HG03280 (cell line): ENCODE results near the gene TOGARAM1.
A peak's percentile ranks its signal among the peaks of the same experiment; 100 is the strongest.
"Not testable (repeated sequence)": the region's sequence is repeated elsewhere in the genome, so short reads cannot be mapped to it uniquely, and the experiment has no call there.

Experiments
- ATAC-seq: cut with Tn5 transposase; IDR thresholded peaks from one replicate; pipeline ENCODE4 v1.9.1; 2021; ENCODE audit warnings: mild to moderate bottlenecking, moderate library complexity; ENCODE audit not compliant: unreplicated experiment

The TOGARAM1 gene

DNA sequence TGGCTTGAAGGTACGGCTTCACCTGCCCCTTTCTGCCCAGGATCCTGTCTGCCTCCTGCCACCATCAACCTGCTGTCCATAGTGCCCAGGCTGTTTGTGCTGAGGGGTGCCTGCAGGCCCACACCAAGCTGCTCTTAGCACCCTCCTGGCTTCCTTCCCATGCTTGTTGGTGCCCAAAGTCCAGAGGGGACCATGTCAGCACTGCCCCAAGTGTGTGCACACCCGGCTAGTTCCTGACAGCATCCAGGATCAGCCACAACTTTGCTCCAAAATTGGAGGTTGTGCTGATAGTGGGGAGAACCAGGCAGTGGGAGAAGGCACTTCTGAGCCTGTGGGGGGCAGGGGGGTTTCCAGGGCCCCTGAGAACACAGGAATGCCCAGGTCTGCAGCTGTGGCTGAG is 77.4 kb downstream of the TOGARAM1 start:
- no peak for ATAC-seq

DNA sequence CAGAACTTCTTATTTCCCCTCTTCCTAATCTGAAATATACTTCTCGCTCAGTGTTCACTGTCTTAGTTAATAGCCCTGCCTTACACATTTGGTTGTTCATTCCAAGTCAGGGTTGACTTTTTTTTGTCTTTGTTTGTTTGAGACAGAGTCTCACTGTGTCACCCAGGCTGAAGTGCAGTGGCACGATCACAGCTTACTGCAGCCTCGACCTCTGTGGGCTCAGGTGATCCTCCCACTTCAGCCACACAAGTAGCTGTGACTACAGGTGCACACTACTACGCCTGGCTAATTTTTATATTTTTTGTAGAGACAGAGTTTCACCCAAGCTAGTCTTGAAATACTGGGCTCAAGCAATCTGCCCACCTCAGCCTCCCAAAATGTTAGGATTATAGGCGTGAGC is 79.7 kb downstream of the TOGARAM1 start:
- ATAC-seq: no peak

DNA sequence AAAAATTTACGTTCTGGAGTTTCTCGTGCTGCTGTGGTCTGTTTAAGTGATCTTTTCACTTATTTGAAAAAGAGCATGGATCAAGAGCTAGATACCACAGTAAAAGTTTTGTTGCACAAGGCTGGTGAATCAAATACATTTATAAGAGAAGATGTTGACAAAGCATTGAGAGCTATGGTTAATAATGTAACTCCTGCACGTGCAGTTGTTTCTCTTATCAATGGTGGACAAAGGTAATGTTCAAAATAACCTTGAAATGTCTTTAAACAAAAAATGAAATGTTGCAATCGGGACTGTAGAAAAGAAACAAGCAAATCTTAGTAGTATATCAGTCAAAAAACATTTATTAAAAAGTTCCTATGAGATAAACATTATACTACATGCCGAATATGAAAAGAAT is 82.6 kb downstream of the TOGARAM1 start:
- ATAC-seq: no peak

DNA sequence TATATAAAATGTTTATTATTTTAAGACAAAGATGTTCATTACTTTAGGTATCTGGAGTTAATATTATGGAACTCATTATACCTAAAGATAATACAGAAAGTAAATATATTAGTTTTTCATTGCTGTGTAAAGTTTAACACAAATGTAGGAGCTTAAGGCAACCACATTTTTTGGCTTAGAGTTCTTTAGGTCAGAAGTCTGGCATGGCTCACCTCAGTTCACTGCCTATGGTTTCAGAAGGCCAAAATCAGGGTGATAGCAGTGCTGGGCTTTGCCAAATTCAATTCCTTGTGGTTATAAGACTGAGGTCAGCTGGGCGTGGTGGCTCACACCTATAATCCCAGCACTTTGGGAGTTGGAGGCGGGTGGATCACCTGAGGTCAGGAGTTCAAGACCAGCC is 86.4 kb downstream of the TOGARAM1 start:
- ATAC-seq: no peak

DNA sequence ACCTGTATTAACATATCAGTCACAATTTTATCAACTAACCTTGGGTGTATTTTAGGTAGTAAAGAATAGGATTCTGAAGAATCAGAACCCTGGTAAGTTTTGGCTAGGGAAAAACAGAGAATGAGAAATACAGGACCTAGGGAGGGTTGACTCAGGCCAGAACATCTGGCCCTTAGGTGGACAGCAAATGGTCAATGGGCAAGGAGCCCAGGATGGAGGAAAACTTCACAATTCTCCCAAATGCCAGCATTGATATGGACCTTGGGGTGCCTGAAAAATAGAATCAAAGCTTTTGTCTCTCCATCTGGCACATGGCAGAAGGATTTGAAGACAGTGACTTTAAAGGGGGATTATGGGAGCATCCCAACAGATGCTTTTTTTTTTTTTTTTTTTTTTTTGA is 89.2 kb downstream of the TOGARAM1 start:
- no peak for ATAC-seq

DNA sequence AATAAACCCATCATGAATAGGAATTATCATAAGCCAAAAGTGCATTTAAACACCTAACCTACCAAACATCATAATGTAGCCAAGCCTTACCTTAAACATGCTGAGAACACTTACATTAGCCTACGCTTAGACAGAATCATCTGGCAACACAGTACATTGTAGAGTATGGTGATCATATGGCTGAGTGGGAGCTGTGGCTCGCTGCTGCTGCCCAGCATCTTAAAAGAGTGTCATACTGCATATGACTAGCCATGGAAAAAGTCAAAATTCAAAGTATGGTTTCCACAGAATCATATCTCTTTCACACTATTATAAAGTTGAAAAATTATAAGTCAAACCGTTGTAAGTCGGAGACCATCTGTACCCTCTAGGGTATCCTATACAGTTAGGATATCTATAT is 89.9 kb downstream of the TOGARAM1 start:
- ATAC-seq: no peak

DNA sequence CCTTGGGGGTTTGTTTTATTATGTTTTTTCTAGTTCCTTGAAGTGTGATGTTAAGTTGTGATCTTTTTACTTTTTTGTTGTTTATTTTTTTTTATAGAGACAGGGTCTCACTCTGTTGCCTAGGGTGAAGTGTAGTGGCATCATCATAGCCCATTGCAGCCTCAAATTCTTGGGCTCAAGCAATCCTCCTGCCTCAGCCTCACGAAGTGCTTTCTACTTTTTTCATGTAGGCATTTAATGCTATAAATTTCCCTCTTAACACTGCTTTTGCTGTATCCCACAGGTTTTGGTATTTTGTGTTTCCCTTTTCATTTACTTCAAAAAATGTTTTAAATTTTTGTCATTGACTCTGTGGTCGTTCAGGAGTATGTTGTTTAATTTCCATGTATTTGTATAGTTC is 95.4 kb downstream of the TOGARAM1 start:
- no peak for ATAC-seq

DNA sequence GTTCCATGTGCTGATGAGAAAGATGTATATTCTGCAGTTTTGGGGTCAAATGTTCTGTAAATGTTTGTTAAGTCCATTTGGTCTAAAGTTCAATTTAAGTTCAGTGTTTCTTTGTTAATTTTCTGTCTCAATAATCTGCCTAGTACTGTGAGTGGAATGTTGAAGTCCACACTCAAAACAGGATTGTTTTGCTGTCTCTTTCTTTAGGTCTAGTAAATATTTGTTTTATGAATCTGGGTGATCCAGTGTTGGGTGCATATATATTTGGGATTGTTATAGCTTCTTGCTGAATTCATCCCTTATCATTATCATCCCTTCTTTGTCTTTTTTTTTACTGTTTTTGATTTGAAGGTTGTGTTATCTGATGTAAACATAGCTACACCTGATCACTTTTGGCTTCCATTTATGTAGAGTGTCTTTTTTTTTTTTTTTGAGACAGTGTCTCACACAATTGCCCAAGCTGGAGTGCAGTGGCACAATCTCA is 95.9 kb downstream of the TOGARAM1 start:
- ATAC-seq: no peak

DNA sequence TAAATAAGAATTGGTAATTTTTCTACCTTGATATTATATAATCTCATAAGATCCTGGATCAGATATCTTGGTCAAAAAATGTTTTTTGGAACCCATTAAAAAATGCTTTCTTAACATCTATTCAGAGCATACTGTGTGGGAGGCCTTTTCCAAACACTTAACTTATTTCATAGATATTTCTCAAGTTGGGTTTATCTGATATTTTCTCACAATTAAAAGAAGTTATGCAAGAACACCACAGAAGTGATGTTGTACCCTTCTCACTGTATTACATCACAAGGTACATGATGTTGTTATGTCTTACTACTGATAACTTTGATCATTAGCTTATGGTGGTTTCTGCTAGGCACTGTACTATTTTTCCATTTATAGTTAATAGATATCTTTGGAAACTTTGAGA is 98.6 kb downstream of the TOGARAM1 start:
- no peak for ATAC-seq

DNA sequence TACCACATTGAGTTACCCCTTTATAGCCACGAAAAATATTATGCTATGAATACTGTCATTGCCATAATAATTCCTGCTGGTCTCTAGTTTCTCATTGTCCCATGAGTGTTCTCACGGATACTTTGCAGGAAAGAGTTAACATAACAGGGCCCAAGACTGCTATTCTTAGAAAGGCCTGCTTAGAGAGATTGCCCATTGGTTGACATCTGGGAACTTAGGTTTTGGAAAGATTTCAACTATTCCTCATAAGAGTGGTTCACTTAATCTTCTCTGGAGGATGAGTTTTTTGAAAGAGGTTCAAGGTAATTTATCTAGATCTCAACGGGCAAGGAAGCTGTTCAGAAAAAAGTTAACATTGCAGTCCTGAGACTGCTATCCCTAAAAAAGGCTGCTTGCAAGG is 103.5 kb downstream of the TOGARAM1 start:
- no peak for ATAC-seq

DNA sequence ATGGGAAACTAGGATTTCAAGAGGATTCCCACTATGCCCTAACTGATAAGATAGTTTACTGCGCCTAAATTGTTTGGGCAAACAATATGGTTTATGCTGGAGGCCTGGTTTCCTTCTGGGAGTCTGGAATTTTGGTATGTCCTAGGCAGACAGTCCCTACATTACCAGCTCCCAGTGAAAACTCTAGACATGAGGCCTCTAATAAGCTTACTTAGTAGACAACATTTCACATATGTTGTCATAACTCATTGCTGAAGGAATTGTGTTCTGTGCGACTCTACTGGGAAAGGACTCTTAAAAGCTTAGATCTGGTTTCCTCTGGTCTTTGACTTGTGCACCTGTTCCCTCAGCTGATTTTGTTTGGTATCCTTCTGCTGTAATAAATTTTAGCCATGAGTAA is 104.0 kb downstream of the TOGARAM1 start:
- no peak for ATAC-seq

DNA sequence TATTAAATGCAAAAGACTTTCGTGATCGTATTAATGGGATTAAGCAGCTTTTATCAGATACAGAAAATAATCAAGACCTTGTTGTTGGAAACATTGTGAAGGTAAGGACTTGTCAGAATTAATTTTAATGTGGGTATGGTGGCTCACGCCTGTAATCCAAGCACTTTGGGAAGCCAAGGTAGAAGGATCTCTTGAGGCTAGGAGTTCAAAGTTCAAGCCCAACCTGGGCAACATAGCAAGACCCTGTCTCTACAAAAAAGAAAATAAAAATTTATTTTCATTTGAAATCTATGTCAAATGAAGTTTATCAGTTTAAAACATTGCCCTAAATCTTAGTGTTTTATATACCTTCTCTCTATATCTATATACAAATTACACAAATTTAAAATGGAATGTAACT is 104.7 kb downstream of the TOGARAM1 start:
- ATAC-seq: no peak

DNA sequence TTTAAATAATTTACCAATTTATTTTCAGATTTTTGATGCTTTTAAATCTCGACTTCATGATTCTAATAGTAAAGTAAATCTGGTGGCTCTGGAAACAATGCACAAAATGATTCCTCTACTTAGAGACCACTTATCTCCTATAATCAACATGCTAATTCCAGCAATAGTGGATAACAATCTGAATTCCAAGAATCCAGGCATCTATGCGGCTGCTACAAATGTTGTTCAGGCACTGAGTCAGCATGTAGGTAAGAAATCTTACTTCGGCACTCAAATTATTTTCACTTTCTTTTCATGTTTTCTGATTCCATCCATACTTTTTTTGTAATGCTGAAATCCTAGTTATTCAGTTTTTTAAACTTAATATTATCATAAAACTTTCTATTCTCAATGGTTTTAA is 106.4 kb downstream of the TOGARAM1 start:
- no peak for ATAC-seq

DNA sequence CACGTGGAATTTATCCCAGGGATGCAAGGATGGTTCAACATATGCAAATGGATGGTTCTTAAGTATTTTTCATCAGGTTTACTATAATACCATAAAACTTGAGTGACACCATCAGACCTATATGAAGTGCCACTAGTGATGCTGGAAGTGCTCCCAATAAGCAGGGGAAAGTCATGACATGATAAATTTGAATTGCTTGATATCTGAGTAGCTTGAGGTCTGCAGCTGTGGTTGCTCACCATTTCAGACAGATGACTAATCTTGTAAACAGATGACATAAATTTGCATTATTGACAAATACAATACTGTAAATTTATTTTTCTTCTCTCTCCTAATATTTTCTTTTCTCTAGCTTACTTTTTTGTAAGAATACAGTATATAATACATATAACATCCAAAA is 108.2 kb downstream of the TOGARAM1 start:
- ATAC-seq: no peak

DNA sequence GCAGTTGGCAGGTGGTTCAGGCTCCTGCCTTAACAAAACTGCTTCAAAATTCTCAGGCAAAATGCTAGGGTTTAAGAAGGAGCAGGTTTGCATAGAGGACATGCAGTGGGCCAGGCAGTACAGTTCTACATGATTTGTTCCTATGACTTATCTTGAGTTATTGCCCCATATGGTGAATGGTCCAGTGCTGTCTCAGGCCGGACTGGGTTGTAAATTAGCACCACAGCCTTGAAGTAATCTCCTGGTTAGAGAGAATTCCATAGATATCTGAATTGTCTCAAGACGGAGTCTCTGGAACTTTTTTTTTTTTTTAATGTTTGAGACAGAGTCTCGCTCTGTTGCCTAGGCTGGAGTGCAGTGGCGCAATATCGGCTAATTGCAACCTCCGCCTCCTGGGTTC is 110.1 kb downstream of the TOGARAM1 start:
- ATAC-seq: no peak

DNA sequence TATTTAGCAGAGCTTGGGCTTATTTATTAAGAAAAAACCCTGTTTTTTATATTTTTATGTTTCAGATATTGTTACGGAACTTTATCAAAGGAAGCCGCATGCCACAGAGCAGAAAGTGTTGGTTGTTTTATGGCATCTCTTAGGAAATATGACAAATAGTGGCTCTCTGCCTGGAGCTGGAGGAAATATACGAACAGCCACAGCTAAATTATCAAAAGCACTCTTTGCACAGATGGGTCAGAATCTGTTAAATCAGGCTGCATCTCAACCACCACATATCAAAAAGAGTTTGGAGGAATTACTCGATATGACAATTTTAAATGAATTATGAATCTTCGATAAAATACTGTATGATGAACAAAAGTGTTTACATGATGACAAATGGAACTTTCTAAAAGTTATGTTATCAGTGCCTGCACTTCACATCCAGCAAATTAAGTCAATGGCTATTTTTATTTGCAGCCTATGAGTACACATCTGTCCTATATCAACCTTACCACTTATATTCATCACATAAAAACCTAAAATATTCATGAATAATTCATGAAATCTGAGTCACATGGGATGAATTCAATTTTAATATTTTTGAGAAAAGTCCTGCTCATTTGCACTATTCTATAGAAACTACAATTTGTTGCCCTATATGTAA is 111.4 kb downstream of the TOGARAM1 start:
- ATAC-seq: no peak

DNA sequence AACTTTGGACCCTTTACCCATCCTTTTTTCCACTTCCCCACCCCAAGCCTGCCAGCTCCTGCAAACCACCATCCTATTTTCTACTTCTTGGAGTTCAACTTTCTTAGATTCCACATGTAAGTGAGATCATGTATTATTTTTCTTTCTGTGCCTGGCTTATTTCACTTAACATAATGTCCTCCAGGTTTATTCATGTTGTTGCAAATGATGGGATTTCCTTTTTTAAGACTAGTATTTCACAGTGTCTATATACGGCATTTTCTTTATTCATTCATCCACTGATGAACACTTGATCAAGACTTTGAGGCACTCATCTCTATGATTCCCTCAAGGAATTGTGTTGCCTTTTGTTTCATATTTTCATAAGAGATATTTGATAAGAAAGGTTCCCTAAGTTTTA is 116.3 kb downstream of the TOGARAM1 start:
- no peak for ATAC-seq

DNA sequence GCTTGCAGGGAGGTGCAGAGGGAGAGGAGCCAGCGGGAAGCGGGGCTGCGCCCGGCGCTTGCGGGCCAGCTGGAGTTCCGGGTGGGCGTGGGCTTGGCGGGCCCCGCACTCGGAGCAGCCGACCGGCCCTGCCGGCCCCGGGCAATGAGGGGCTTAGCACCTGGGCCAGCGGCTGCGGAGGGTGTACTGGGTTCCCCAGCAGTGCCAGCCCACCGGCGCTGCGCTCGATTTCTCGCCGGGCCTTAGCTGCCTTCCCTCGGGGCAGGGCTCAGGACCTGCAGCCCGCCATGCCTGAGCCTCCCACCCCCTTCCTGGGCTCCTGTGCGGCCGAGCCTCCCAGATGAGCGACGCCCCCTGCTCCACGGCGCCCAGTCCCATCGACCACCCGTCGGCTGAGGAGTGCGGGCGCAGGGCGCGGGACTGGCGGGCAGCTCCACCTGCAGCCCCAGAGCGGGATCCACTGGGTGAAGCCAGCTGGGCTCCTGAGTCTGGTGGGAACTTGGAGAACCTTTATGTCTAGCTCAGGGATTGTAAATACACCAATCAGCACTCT is 118.5 kb downstream of the TOGARAM1 start:
- not testable (repeated sequence) for ATAC-seq

DNA sequence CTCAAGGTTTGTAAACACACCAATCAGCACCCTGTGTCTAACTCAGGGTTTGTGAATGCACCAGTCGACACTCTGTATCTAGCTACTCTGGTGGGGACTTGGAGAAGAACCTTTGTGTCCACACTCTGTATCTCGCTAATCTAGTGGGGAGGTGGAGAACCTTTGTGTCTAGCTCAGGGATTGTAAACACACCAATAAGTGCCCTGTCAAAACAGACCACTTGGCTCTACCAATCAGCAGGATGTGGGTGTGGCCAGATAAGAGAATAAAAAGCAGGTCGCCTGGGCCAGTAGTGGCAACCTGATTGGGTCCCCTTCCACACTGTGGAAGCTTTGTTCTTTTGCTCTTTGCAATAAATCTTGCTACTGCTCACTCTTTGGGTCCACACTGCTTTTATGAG is 119.1 kb downstream of the TOGARAM1 start:
- not testable (repeated sequence) for ATAC-seq

DNA sequence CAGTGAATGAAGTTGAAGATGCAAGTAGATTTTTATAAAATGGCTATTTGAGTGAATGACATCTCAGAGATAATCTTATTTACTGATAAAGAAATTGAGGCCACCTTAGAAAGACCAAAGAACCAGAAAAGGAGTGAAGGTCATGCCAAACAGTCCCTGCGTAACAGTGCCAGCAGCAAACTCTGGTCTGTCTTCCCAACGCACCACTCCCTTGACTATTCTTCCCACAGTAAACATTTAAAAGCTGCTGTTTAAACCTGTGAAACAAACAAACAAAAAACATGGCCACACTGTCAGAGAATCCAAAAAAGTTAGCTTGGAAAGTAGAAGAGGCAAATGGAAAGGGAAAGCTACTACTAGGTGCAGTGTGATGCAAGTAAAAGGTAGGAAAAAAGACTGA is 120.4 kb downstream of the TOGARAM1 start:
- no peak for ATAC-seq

DNA sequence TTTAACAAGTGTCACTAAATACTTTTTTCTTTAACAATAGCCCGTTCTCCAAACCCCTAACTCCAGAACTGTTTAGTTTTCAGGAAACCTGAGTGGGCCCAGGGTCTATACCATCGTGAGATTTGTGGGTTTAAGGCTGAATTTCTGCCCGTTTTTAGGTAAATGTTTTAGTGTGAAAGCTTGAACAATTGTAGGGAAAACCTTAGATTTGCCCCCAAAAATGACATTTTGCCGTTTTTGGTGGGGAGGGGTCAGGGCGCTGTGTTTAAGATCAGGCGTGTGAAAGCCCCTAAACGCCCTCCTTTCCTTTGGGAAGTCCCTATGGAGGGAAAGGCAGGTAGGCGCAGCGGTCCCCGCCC is 121.6 kb downstream of the TOGARAM1 start:
- peak; percentile 7 for ATAC-seq

DNA sequence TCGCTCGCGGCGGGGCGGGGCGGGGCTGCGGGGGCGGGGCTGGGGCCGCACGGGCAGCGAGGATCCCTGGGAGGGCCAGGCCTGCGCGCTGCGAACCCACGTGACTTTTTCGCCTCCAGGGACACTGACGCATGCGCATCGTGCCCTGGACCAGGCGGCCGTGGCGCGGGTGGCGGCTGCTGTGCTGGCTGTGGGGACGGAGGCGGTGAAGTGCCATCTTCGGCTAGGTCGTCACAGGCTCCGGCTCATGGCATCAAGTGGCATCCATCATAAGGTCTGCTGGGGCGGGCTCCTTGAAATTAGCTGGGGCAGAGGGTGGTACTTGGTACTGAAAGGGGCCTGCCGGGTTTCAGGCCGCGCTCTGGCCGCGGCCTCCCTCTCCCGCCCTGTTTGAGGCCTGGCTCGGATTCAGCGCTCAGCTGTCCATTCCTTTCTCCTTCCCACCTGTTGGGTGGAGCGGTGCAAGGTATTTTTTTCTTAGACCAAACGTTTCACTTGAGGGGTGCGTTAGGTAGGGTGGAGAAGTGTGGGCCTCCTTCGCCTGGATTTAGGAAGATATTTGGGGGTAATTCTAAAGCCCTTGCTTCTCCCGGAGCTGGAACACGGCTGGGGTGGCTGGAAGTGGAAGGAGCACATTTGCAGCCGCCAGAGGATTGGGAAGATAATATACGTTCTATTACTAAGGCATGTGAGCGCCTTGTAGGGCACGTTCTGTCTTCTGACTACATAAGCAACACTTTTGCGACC is 122.2 kb downstream of the TOGARAM1 start, which contains the start of gene PRPF39:
Gene PRPF39 (plus strand): TSS at position 141 of the 747 bp plus-strand sequence. CDS start 11,124 bp downstream, outside the sequence.
- peak; percentile 94 for ATAC-seq
